ENCODE data around the gene NDUFB4.

Gene NDUFB4

GRCh38 chr3:120646771-120647432 is 50.8 kb downstream of the NDUFB4 start:
- Histone ChIP-seq H2AFZ (ENCODE audit: low read depth) (no peak overlapping the region), H3K27me3 (ENCODE audit: insufficient read depth, low read depth) (no peaks in the 10 kb centered on the region), H3K27ac (no peak overlapping the region), H3K4me2 (no peak overlapping the region), H4K20me1 (ENCODE audit: insufficient read depth) (no peaks in the 10 kb centered on the region), H3K4me3 (IDR thresholded peaks at IDR 0.05; ENCODE audit: insufficient read depth, low read depth, low read length) (no peak overlapping the region), H3K79me2 (ENCODE audit: insufficient read depth, low read depth) (no peaks in the 10 kb centered on the region), H3K9ac (no peak overlapping the region), H3K4me1 (ENCODE audit: low read depth, poor library complexity, severe bottlenecking) (no peaks in the 10 kb centered on the region), H3K36me3 (ENCODE audit: insufficient read depth) (no peaks in the 10 kb centered on the region)
- TF ChIP-seq CTCF (conservative IDR thresholded peaks at IDR 0.05; ENCODE audit: low read depth, low read length) = no peak

- Histone ChIP-seq H3K27me3 (ENCODE audit: insufficient read depth, low read depth) (no peaks in the 10 kb centered on the region), H4K20me1 (ENCODE audit: insufficient read depth) (no peaks in the 10 kb centered on the region), H3K4me1 (ENCODE audit: low read depth, poor library complexity, severe bottlenecking) (no peaks in the 10 kb centered on the region), H3K4me3 (IDR thresholded peaks at IDR 0.05; ENCODE audit: insufficient read depth, low read depth, low read length) (no peak overlapping the region), H3K27ac (no peak overlapping the region), H2AFZ (ENCODE audit: low read depth) (no peak overlapping the region), H3K36me3 (ENCODE audit: insufficient read depth) (no peaks in the 10 kb centered on the region), H3K4me2 (no peak overlapping the region), H3K9ac (no peak overlapping the region), H3K79me2 (ENCODE audit: insufficient read depth, low read depth) (no peaks in the 10 kb centered on the region)
- no peak for TF ChIP-seq CTCF (conservative IDR thresholded peaks at IDR 0.05; ENCODE audit: low read depth, low read length)
Measured at GRCh38 chr3:120648290-120648689, 52.2 kb downstream of the NDUFB4 start.

- TF ChIP-seq CTCF (conservative IDR thresholded peaks at IDR 0.05; ENCODE audit: low read depth, low read length) = no peak
Measured at GRCh38 chr3:120649830-120650233, 53.7 kb downstream of the NDUFB4 start.

GRCh38 chr3:120650311-120650710 is 54.2 kb downstream of the NDUFB4 start:
- Histone ChIP-seq H3K36me3 (ENCODE audit: insufficient read depth) (no peaks in the 10 kb centered on the region), H3K4me2 (no peak overlapping the region), H3K9ac (no peak overlapping the region), H3K79me2 (ENCODE audit: insufficient read depth, low read depth) (no peaks in the 10 kb centered on the region), H2AFZ (ENCODE audit: low read depth) (no peak overlapping the region), H4K20me1 (ENCODE audit: insufficient read depth) (no peaks in the 10 kb centered on the region), H3K27ac (no peak overlapping the region), H3K27me3 (ENCODE audit: insufficient read depth, low read depth) (no peaks in the 10 kb centered on the region), H3K4me1 (ENCODE audit: low read depth, poor library complexity, severe bottlenecking) (no peaks in the 10 kb centered on the region), H3K4me3 (IDR thresholded peaks at IDR 0.05; ENCODE audit: insufficient read depth, low read depth, low read length) (no peak overlapping the region)
- no peak for TF ChIP-seq CTCF (conservative IDR thresholded peaks at IDR 0.05; ENCODE audit: low read depth, low read length)

More at GRCh38 chr3:120649830-120650233, 53.7 kb downstream of the NDUFB4 start:
- Histone ChIP-seq H3K27me3 (ENCODE audit: insufficient read depth, low read depth) (no peaks in the 10 kb centered on the region), H2AFZ (ENCODE audit: low read depth) (no peak overlapping the region), H3K79me2 (ENCODE audit: insufficient read depth, low read depth) (no peaks in the 10 kb centered on the region), H3K9ac (no peak overlapping the region), H3K27ac (no peak overlapping the region), H3K4me3 (IDR thresholded peaks at IDR 0.05; ENCODE audit: insufficient read depth, low read depth, low read length) (no peak overlapping the region), H3K36me3 (ENCODE audit: insufficient read depth) (no peaks in the 10 kb centered on the region), H4K20me1 (ENCODE audit: insufficient read depth) (no peaks in the 10 kb centered on the region), H3K4me2 (no peak overlapping the region), H3K4me1 (ENCODE audit: low read depth, poor library complexity, severe bottlenecking) (no peaks in the 10 kb centered on the region)

Measured in KMS-11 (cell line).